HFFc6 (cell line): ENCODE data around the gene ZNF862. TPM values are rescaled to one million over a fixed set of nuclear protein-coding genes. Genes with fewer than 3 reads are reported as not detected.

ENCODE experiments used
- DNase-seq: peaks from one replicate; pipeline ENCODE4 v3.0.0-alpha.2; 2018
- H3K27ac Mint-ChIP-seq: 2 replicates; pipeline ENCODE4 v1.8.0; 2020; ENCODE audit warnings: mild to moderate bottlenecking, mixed read lengths
- H3K27me3 Mint-ChIP-seq: 2 replicates; pipeline ENCODE4 v1.8.0; 2021; ENCODE audit warnings: mild to moderate bottlenecking, moderate library complexity, mixed read lengths; ENCODE audit not compliant: insufficient read depth
- H3K36me3 Mint-ChIP-seq: 2 replicates; pipeline ENCODE4 v1.8.0; 2021; ENCODE audit warnings: low read depth, mixed read lengths
- H3K4me1 Mint-ChIP-seq: 2 replicates; pipeline ENCODE4 v1.8.0; 2020; ENCODE audit warnings: low read depth, mixed read lengths
- H3K4me3 Mint-ChIP-seq: 2 replicates; pipeline ENCODE4 v1.8.0; 2020; ENCODE audit warnings: mild to moderate bottlenecking, moderate library complexity, mixed read lengths
- H3K9me3 Mint-ChIP-seq: 2 replicates; pipeline ENCODE4 v1.8.0; 2020; ENCODE audit warnings: mild to moderate bottlenecking, mixed read lengths
- CTCF ChIP-seq: fragments of 200-600 bp; sonication (generic); IDR thresholded peaks from 2 replicates; pipeline ENCODE4 v1.5.0; 2021; ENCODE audit warnings: antibody characterized with exemption, mild to moderate bottlenecking
- long read RNA-seq: library from polyadenylated mRNA; unstranded; transcript quantifications from one replicate; pipeline ENCODE4 v2.0.0, GENCODE V29; 2019
- total RNA-seq, 6 experiments: library from RNA; stranded (reverse); fragmentation: NEBNext Ultra II Directional; extraction: Animal tissue kit (Norgen Biotek cat#: 25700); gene quantifications; 2 replicates in 1 of 6; 3 replicates in 5 of 6; pipeline ENCODE4 v1.2.3, GENCODE V29; 2021

Gene ZNF862
- total RNA-seq = 1 to 10 TPM; 5.2 to 8.2 (median 6.9) TPM
- long read RNA-seq, partial matches to known transcripts = 2 of 6 reads
- long read RNA-seq, other reads (novel, unspliced or antisense) = 3 of 6 reads

GRCh38 chr7:149838224-149838991 lies at the start of gene ZNF862:
TSS of gene ZNF862 (plus strand) at chr7:149838375. CDS start at chr7:149838612, 237 bp downstream.
- peaks cover 17% of the 10 kb centered on the region for H3K4me1 Mint-ChIP-seq
- H3K36me3 Mint-ChIP-seq = peaks cover 5% of the 10 kb centered on the region; the same call in 1 of the 2 replicates
- H3K27me3 Mint-ChIP-seq = peaks cover 14% of the 10 kb centered on the region
- peak; percentile 96 for DNase-seq
- no peaks in the 10 kb centered on the region for H3K9me3 Mint-ChIP-seq
- H3K4me3 Mint-ChIP-seq = peak within 1 kb of the TSS; percentile 94
- no peak for TF ChIP-seq CTCF
- peak within 1 kb of the TSS; percentile 58 for H3K27ac Mint-ChIP-seq

GRCh38 chr7:149789101-149789500 lies 49.1 kb upstream of the ZNF862 start:
- H3K27ac Mint-ChIP-seq = no peak overlapping the region
- no peak for TF ChIP-seq CTCF
- DNase-seq = no peak
- H3K36me3 Mint-ChIP-seq = no peaks in the 10 kb centered on the region
- no peaks in the 10 kb centered on the region for H3K4me1 Mint-ChIP-seq
- no peaks in the 10 kb centered on the region for H3K9me3 Mint-ChIP-seq
- H3K4me3 Mint-ChIP-seq = no peak overlapping the region
- H3K27me3 Mint-ChIP-seq = peaks cover 10% of the 10 kb centered on the region

GRCh38 chr7:149790146-149790548 lies 48.0 kb upstream of the ZNF862 start:
- no peaks in the 10 kb centered on the region for H3K9me3 Mint-ChIP-seq
- peak; percentile 42 for TF ChIP-seq CTCF
- peaks cover 15% of the 10 kb centered on the region for H3K27me3 Mint-ChIP-seq
- H3K36me3 Mint-ChIP-seq = no peaks in the 10 kb centered on the region
- DNase-seq = no peak
- no peak overlapping the region for H3K4me3 Mint-ChIP-seq
- no peaks in the 10 kb centered on the region for H3K4me1 Mint-ChIP-seq
- H3K27ac Mint-ChIP-seq = no peak overlapping the region

GRCh38 chr7:149790754-149791360 lies 47.3 kb upstream of the ZNF862 start:
- no peak for TF ChIP-seq CTCF
- Mint-ChIP-seq H3K4me3 (no peak overlapping the region), H3K27me3 (peaks cover 17% of the 10 kb centered on the region), H3K36me3 (no peaks in the 10 kb centered on the region), H3K27ac (no peak overlapping the region), H3K9me3 (no peaks in the 10 kb centered on the region), H3K4me1 (no peaks in the 10 kb centered on the region)
- no peak for DNase-seq

- Mint-ChIP-seq H3K27me3 (peaks cover 17% of the 10 kb centered on the region), H3K4me1 (no peaks in the 10 kb centered on the region), H3K27ac (no peak overlapping the region), H3K4me3 (no peak overlapping the region), H3K36me3 (no peaks in the 10 kb centered on the region), H3K9me3 (no peaks in the 10 kb centered on the region)
- no peak for DNase-seq
- TF ChIP-seq CTCF = no peak
Measured at GRCh38 chr7:149791411-149792219, 46.6 kb upstream of the ZNF862 start.
